ENCODE data around the gene LRRC1. TPM values are rescaled to one million over a fixed set of nuclear protein-coding genes. Genes with fewer than 3 reads are reported as not detected.

The LRRC1 gene
- total and polyA plus RNA-seq, 2 of the 13 experiments (the other 11 are each of a cell fraction or from before 2014, with no cell fraction given): 15.6 to 27.7 TPM

- intact Hi-C loops (cut with micrococcal nuclease; ENCODE audit: unreplicated experiment): no loop called here
- no peak for TF ChIP-seq ZNF121 (CRISPR knock-in tag; IDR thresholded peaks at IDR 0.05)
- no peak for TF ChIP-seq KAT7 (CRISPR knock-in tag; IDR thresholded peaks at IDR 0.05; ENCODE audit: borderline replicate concordance)
- TF ChIP-seq ADNP (CRISPR knock-in tag; IDR thresholded peaks at IDR 0.05): no peak
- TF ChIP-seq ZNF883 (CRISPR knock-in tag; IDR thresholded peaks at IDR 0.05; ENCODE audit: not compliant biosample characterization): no peak
- TF ChIP-seq TEAD3 (CRISPR knock-in tag; optimal IDR thresholded peaks at IDR 0.05; ENCODE audit: borderline replicate concordance): no peak
- no peak for TF ChIP-seq SAP130 (CRISPR knock-in tag; IDR thresholded peaks at IDR 0.05; ENCODE audit: low read depth)
- TF ChIP-seq UBTF (CRISPR knock-in tag; IDR thresholded peaks at IDR 0.05): no peak
- TF ChIP-seq YEATS4 (CRISPR knock-in tag; IDR thresholded peaks at IDR 0.05; ENCODE audit: borderline replicate concordance): no peak
- TF ChIP-seq BRD4 (CRISPR knock-in tag; IDR thresholded peaks at IDR 0.05): no peak
- no peak for TF ChIP-seq RFX3 (CRISPR knock-in tag; IDR thresholded peaks at IDR 0.05)
Observed at GRCh38 chr6:53770780-53771249, 24.0 kb upstream of the LRRC1 start.

More at GRCh38 chr6:53770780-53771249, 24.0 kb upstream of the LRRC1 start:
- H2AFZ ChIP-seq (ENCODE audit: low read length): no peak overlapping the region
- H3K27me3 ChIP-seq (ENCODE audit: control insufficient read depth in 1 of 2, insufficient read depth in 2 of 2, low read length in 2 of 2): no peaks in the 10 kb centered on the region
- no peak overlapping the region for H3K27ac ChIP-seq (ENCODE audit: extremely low read length, insufficient read depth, low read length)
- H3K9me3 ChIP-seq (ENCODE audit: low read length): 0 out of 2 replicates have a peak, but pooled peaks cover 4% of the 10 kb centered on the region
- H3K79me2 ChIP-seq (ENCODE audit: insufficient read depth, low read length): no peaks in the 10 kb centered on the region
- H3K4me3 ChIP-seq (replicated peaks in 1 of 3; ENCODE audit: insufficient read depth in 1 of 3, low read depth in 2 of 3, low read length in 3 of 3): no peak overlapping the region
- CTCF ChIA-PET (ENCODE audit: low intra/inter-chr PET ratio, low total read pairs): no interaction called here
- no peak overlapping the region for H3K4me2 ChIP-seq (ENCODE audit: low read depth, low read length)
- ATAC-seq: no peak
- no peaks in the 10 kb centered on the region for H4K20me1 ChIP-seq (ENCODE audit: insufficient read depth, low read length)
- in situ Hi-C loops (cut with HindIII; ENCODE audit: extremely low pct_ligation_motif_present, low pct_unique_long_range_greater_than_20kb): no loop called here
- no peaks in the 10 kb centered on the region for H3K36me3 ChIP-seq (replicated peaks in 1 of 2; ENCODE audit: control insufficient read depth in 1 of 2, insufficient read depth in 2 of 2, low read length in 2 of 2)
- POLR2A ChIA-PET: interaction anchor here (2.0 kb wide), 1 partner anchor 24 kb away, joined by 6 read pairs; the partner anchor contains the start of gene LRRC1
- no peak for FAIRE-seq
- BruUV-seq (replicated peaks): no TSS peak
- H3K9ac ChIP-seq (ENCODE audit: insufficient read depth, low read depth, low read length): no peak overlapping the region
- DNase-seq (ENCODE audit: low spot score): no peak
- H3K4me1 ChIP-seq (ENCODE audit: insufficient read depth, low read length): no peaks in the 10 kb centered on the region
- WGBS (ENCODE audit: low lambda C conversion rate): 77% methylated on average over 2 of the region's 2 CpGs

All from HepG2 (cell line).